ENCODE measurements around the gene CLOCK.

DNA sequence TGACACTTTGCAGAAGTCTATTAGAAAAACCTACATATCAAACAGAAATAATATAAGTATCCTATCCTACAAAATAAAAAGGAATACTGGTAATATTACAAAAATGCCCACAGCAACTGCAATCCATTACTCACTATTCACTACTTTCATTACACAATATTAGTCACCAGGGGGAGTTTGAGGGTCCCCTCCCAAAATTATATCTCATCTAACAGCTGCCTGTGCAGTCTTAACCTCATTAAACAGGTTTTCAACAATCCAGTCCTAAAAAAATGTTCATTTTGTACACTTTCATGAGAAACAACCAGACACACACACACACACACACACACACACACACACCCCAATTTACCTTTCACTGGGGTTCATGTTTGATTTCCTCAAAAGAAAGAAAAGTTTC is 2.9 kb downstream of the CLOCK start:
- TF ChIP-seq, protein P1, sequence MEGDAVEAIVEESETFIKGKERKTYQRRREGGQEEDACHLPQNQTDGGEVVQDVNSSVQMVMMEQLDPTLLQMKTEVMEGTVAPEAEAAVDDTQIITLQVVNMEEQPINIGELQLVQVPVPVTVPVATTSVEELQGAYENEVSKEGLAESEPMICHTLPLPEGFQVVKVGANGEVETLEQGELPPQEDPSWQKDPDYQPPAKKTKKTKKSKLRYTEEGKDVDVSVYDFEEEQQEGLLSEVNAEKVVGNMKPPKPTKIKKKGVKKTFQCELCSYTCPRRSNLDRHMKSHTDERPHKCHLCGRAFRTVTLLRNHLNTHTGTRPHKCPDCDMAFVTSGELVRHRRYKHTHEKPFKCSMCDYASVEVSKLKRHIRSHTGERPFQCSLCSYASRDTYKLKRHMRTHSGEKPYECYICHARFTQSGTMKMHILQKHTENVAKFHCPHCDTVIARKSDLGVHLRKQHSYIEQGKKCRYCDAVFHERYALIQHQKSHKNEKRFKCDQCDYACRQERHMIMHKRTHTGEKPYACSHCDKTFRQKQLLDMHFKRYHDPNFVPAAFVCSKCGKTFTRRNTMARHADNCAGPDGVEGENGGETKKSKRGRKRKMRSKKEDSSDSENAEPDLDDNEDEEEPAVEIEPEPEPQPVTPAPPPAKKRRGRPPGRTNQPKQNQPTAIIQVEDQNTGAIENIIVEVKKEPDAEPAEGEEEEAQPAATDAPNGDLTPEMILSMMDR (IDR thresholded peaks at IDR 0.05) = no peak
- no peak for TF ChIP-seq MYC (IDR thresholded peaks at IDR 0.05; ENCODE audit: borderline replicate concordance, low read length)
- TF ChIP-seq POLR2A (IDR thresholded peaks at IDR 0.05; ENCODE audit: low read length) = no peak
- no peak for TF ChIP-seq EP300 (IDR thresholded peaks at IDR 0.05)
- TF ChIP-seq SMC3 (IDR thresholded peaks at IDR 0.05) = no peak
- no peak for TF ChIP-seq CEBPB (IDR thresholded peaks at IDR 0.05)
- no peak for TF ChIP-seq RAD21 (conservative IDR thresholded peaks at IDR 0.05 in 1 of 2, IDR thresholded peaks at IDR 0.05 in 1 of 2)
